IPS-15b (cell line): ENCODE measurements around the gene THEM5.
"Not testable (repeated sequence)": the region's sequence is repeated elsewhere in the genome, so short reads cannot be mapped to it uniquely, and the experiment has no call there.

Source experiments
- H3K27me3 ChIP-seq: one replicate; pipeline ENCODE4 v1.6.1; 2013; ENCODE audit warnings: low read length; ENCODE audit not compliant: control insufficient read depth, insufficient read depth
- H3K36me3 ChIP-seq: one replicate; pipeline ENCODE4 v1.6.1; 2013; ENCODE audit warnings: low read length; ENCODE audit not compliant: control insufficient read depth, insufficient read depth
- H3K4me1 ChIP-seq: one replicate; pipeline ENCODE4 v1.6.1; 2013; ENCODE audit warnings: mild to moderate bottlenecking, low read length; ENCODE audit not compliant: control insufficient read depth, insufficient read depth
- H3K4me3 ChIP-seq: one replicate; pipeline ENCODE4 v1.5.1; 2013; ENCODE audit warnings: low read depth, low read length
- H3K9ac ChIP-seq: one replicate; pipeline ENCODE4 v1.6.1; 2013; ENCODE audit warnings: low read depth, mild to moderate bottlenecking, low read length
- H3K9me3 ChIP-seq: one replicate; pipeline ENCODE4 v1.6.1; 2013; ENCODE audit warnings: mild to moderate bottlenecking, low read length; ENCODE audit not compliant: control insufficient read depth, insufficient read depth

The THEM5 gene

DNA sequence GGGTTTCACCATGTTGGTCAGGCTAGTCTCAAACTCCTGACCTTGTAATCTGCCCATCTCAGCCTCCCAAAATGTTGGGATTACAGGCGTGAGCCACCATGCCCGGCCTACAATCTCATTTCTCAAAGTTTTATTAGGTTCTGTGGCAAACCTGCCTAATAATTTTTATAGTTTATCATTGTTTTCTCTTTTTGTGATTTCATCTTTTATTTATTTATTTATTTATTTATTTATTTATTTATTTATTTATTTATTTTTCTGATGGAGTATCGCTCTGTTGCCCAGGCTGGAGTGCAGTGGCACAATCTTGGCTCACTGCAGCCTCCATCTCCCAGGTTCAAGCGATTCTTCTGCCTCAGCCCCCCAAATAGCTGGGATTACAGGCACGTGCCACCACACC, 31.4 kb upstream of the THEM5 start:
- not testable (repeated sequence) for H3K9ac ChIP-seq, H3K27me3 ChIP-seq

GRCh38 chr1:151884445-151884844, 30.9 kb upstream of the THEM5 start:
- not testable (repeated sequence) for H3K27me3 ChIP-seq, H3K4me3 ChIP-seq, H3K9ac ChIP-seq, H3K9me3 ChIP-seq, H3K4me1 ChIP-seq, H3K36me3 ChIP-seq

More for the DNA sequence above, 31.4 kb upstream of the THEM5 start:
- H3K9me3 ChIP-seq, H3K4me1 ChIP-seq, H3K4me3 ChIP-seq, H3K36me3 ChIP-seq: not testable (repeated sequence)

- H3K4me3 ChIP-seq, H3K4me1 ChIP-seq, H3K36me3 ChIP-seq, H3K27me3 ChIP-seq, H3K9ac ChIP-seq, H3K9me3 ChIP-seq: not testable (repeated sequence)
Observed at GRCh38 chr1:151883898-151884297, 30.4 kb upstream of the THEM5 start.

GRCh38 chr1:151882918-151883317, 29.4 kb upstream of the THEM5 start:
- H3K27me3 ChIP-seq, H3K9ac ChIP-seq, H3K4me3 ChIP-seq, H3K9me3 ChIP-seq, H3K36me3 ChIP-seq, H3K4me1 ChIP-seq: not testable (repeated sequence)

DNA sequence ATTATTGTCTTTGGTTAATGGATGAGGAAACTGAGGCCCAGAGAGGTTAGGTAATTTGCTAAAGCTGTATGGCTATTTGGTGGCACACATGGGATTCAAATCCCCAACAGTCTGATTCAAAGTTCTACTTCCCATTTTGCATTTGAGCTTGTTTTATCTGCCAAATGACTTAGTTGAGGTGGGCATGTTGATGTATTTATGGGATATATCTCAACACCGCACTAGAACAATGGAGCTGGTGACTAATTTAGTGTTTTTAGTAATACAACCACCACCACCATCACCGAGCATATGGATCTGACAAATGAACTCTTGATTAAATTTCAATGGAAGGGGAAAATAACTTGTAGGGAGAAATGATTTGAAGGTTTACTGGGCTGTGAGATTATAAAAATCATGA, 29.0 kb upstream of the THEM5 start:
- Histone ChIP-seq H3K9ac (no peak overlapping the region), H3K4me1 (no peaks in the 10 kb centered on the region), H3K36me3 (no peaks in the 10 kb centered on the region), H3K9me3 (no peaks in the 10 kb centered on the region), H3K27me3 (no peaks in the 10 kb centered on the region), H3K4me3 (no peak overlapping the region)

- no peak overlapping the region for H3K9ac ChIP-seq
- no peaks in the 10 kb centered on the region for H3K4me1 ChIP-seq
- no peaks in the 10 kb centered on the region for H3K9me3 ChIP-seq
- no peak overlapping the region for H3K4me3 ChIP-seq
- no peaks in the 10 kb centered on the region for H3K27me3 ChIP-seq
- H3K36me3 ChIP-seq: no peaks in the 10 kb centered on the region
Observed at GRCh38 chr1:151881479-151881878, 28.0 kb upstream of the THEM5 start.

GRCh38 chr1:151875419-151876097, 22.0 kb upstream of the THEM5 start:
- no peak overlapping the region for H3K9ac ChIP-seq
- no peaks in the 10 kb centered on the region for H3K36me3 ChIP-seq
- no peaks in the 10 kb centered on the region for H3K4me1 ChIP-seq
- no peaks in the 10 kb centered on the region for H3K9me3 ChIP-seq
- H3K4me3 ChIP-seq: no peak overlapping the region
- no peaks in the 10 kb centered on the region for H3K27me3 ChIP-seq

DNA sequence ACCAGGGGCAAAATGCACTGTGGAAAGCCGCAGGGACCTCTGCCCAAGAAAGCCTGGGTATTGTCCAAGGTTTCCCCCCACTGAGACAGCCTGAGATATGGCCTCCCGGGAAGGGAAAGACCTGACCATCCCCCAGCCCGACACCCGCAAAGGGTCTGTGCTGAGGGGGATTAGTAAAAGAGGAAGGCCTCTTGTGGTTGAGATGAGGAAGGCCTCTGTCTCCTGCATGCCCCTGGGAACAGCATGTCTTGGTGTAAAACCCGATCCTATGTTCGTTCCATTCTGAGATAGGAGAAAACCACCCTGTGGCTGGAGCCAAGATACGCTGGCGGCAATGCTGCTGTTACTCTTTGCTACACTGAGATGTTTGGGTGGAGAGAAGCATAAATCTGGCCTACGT, 19.3 kb upstream of the THEM5 start:
- not testable (repeated sequence) for H3K4me3 ChIP-seq, H3K9me3 ChIP-seq, H3K4me1 ChIP-seq, H3K27me3 ChIP-seq, H3K36me3 ChIP-seq, H3K9ac ChIP-seq

GRCh38 chr1:151871284-151872030, 17.9 kb upstream of the THEM5 start:
- H3K9me3 ChIP-seq: no peaks in the 10 kb centered on the region
- no peaks in the 10 kb centered on the region for H3K4me1 ChIP-seq
- no peaks in the 10 kb centered on the region for H3K36me3 ChIP-seq
- H3K27me3 ChIP-seq: no peaks in the 10 kb centered on the region
- no peak overlapping the region for H3K9ac ChIP-seq
- no peak overlapping the region for H3K4me3 ChIP-seq

- H3K4me1 ChIP-seq: no peaks in the 10 kb centered on the region
- no peak overlapping the region for H3K9ac ChIP-seq
- H3K36me3 ChIP-seq: no peaks in the 10 kb centered on the region
- H3K9me3 ChIP-seq: no peaks in the 10 kb centered on the region
- peaks cover 10% of the 10 kb centered on the region for H3K27me3 ChIP-seq
- H3K4me3 ChIP-seq: no peak overlapping the region
Observed at GRCh38 chr1:151868486-151868885, 15.0 kb upstream of the THEM5 start.

DNA sequence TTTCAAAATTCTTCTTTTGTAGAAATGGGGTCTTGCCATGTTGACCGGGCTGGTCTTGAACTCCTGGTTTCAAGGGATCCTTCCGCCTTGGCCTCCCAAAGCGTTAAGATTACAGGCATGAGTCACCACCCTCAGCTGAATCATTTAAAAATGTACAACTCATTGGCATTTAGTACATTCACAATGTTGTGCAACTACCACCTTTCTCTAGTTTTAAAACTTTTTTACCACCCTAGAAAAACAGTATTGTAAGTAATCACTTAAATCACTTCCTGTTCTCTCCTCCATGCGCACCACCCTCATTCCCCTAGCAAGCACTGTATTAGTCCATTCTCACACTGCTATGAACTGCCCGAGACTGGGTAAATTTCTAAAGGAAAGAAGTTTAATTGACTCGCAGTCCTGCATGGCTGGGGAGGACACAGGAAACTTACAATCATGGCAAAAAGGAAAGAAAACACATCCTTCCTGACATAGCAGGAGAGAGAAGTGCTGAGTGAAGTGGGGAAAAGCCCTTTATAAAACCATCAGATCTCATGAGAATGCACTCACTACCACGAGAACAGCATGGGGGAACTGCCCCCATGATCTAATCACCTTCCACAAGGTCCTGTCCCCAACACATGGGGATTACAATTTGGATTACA, 14.4 kb upstream of the THEM5 start:
- H3K4me3 ChIP-seq: no peak overlapping the region
- H3K36me3 ChIP-seq: no peaks in the 10 kb centered on the region
- no peaks in the 10 kb centered on the region for H3K9me3 ChIP-seq
- H3K9ac ChIP-seq: no peak overlapping the region
- H3K27me3 ChIP-seq: peaks cover 10% of the 10 kb centered on the region
- H3K4me1 ChIP-seq: no peaks in the 10 kb centered on the region

GRCh38 chr1:151867321-151867720, 13.8 kb upstream of the THEM5 start:
- H3K9ac ChIP-seq: no peak overlapping the region
- peaks cover 16% of the 10 kb centered on the region for H3K27me3 ChIP-seq
- H3K9me3 ChIP-seq: no peaks in the 10 kb centered on the region
- H3K4me1 ChIP-seq: no peaks in the 10 kb centered on the region
- H3K36me3 ChIP-seq: no peaks in the 10 kb centered on the region
- H3K4me3 ChIP-seq: no peak overlapping the region
